RCC 7860 (cell line): Measurements from ENCODE around the gene JAK3.

Source experiments
- DNase-seq: peaks from one replicate; pipeline ENCODE4 v3.0.0-alpha.2; 2015; ENCODE audit warnings: low spot score
- FAIRE-seq: peaks from 2 replicates; lab custom pipeline; 2012; peaks lifted over from hg19 to GRCh38; lab: Jason Lieb, UNC

Gene JAK3

GRCh38 chr19:17841810-17842662, 5.7 kb downstream of the JAK3 start:
- no peak for FAIRE-seq
- DNase-seq, result no peak

- FAIRE-seq, result no peak
- no peak for DNase-seq
These were observed 6.4 kb downstream of the JAK3 start for GRCh38 chr19:17841371-17841809.

GRCh38 chr19:17840019-17840418, 7.8 kb downstream of the JAK3 start:
- no peak for FAIRE-seq
- DNase-seq, result no peak

- DNase-seq (no peak), FAIRE-seq (no peak)
These were observed 9.8 kb downstream of the JAK3 start for GRCh38 chr19:17837972-17838371.

- no peak for DNase-seq
- FAIRE-seq, result no peak
These were observed 11.3 kb downstream of the JAK3 start for GRCh38 chr19:17836530-17836929.

- FAIRE-seq (no peak), DNase-seq (no peak)
These were observed 12.4 kb downstream of the JAK3 start for GRCh38 chr19:17835182-17836006.

GRCh38 chr19:17834350-17835181, 13.2 kb downstream of the JAK3 start:
- no peak for DNase-seq

GRCh38 chr19:17832443-17833208, 15.2 kb downstream of the JAK3 start:
- DNase-seq, result no peak
- no peak for FAIRE-seq

More at GRCh38 chr19:17834350-17835181, 13.2 kb downstream of the JAK3 start:
- FAIRE-seq, result no peak

- FAIRE-seq, result no peak
- DNase-seq, result no peak
These were observed 16.3 kb downstream of the JAK3 start for GRCh38 chr19:17831419-17831888.

- FAIRE-seq, result no peak
- peak; percentile 37 for DNase-seq
These were observed 17.0 kb downstream of the JAK3 start for GRCh38 chr19:17830567-17831418.

GRCh38 chr19:17829855-17830566, 17.8 kb downstream of the JAK3 start:
- FAIRE-seq (no peak), DNase-seq (no peak)

- DNase-seq (no peak), FAIRE-seq (no peak)
These were observed 21.2 kb downstream of the JAK3 start for GRCh38 chr19:17826508-17827056.

GRCh38 chr19:17824339-17824738, 23.4 kb downstream of the JAK3 start:
- FAIRE-seq, result no peak
- no peak for DNase-seq

- no peak for FAIRE-seq
- DNase-seq, result no peak
These were observed 26.6 kb downstream of the JAK3 start, which contains the start of gene INSL3 for GRCh38 chr19:17821190-17821589. TSS of gene INSL3 (minus strand) at chr19:17821519. CDS start at chr19:17821506, 13 bp downstream.

- FAIRE-seq (no peak), DNase-seq (no peak)
These were observed 30.0 kb downstream of the JAK3 start for GRCh38 chr19:17817668-17818363.

- no peak for DNase-seq
- FAIRE-seq, result no peak
These were observed 35.7 kb downstream of the JAK3 start for GRCh38 chr19:17812099-17812498.

GRCh38 chr19:17811681-17812080, 36.1 kb downstream of the JAK3 start:
- DNase-seq (no peak), FAIRE-seq (no peak)
